ENCODE measurements around the gene MIB1.

DNA sequence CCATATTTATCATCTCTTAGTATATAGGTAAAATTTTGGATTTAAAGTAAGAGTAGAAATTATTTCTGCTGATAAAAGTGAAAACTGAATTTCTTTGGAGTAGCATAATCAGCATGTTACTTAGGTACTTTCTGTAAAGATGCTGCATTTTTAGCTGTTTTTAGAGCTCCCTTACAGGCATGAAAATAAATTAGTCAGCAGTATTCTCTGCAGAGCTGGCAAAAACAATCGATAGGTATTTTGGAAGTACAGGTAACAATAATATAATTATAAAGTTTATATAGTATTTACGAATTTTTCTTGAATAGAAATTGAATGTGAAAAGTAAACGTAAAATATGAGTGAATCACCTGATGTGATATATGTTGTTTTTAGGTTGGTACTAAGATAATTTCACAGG, 83.3 kb downstream of the MIB1 start:
- no peak for TF ChIP-seq POLR2A (IDR thresholded peaks at IDR 0.05)
- TF ChIP-seq, protein P1, sequence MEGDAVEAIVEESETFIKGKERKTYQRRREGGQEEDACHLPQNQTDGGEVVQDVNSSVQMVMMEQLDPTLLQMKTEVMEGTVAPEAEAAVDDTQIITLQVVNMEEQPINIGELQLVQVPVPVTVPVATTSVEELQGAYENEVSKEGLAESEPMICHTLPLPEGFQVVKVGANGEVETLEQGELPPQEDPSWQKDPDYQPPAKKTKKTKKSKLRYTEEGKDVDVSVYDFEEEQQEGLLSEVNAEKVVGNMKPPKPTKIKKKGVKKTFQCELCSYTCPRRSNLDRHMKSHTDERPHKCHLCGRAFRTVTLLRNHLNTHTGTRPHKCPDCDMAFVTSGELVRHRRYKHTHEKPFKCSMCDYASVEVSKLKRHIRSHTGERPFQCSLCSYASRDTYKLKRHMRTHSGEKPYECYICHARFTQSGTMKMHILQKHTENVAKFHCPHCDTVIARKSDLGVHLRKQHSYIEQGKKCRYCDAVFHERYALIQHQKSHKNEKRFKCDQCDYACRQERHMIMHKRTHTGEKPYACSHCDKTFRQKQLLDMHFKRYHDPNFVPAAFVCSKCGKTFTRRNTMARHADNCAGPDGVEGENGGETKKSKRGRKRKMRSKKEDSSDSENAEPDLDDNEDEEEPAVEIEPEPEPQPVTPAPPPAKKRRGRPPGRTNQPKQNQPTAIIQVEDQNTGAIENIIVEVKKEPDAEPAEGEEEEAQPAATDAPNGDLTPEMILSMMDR (IDR thresholded peaks at IDR 0.05) = no peak
